ENCODE results near the gene VIPR2. TPM values are rescaled to one million over a fixed set of nuclear protein-coding genes. Genes with fewer than 3 reads are reported as not detected.

VIPR2 gene
- total and polyA plus RNA-seq, 8 donors = 3.7 to 13.7 (median 10.6) TPM

DNA sequence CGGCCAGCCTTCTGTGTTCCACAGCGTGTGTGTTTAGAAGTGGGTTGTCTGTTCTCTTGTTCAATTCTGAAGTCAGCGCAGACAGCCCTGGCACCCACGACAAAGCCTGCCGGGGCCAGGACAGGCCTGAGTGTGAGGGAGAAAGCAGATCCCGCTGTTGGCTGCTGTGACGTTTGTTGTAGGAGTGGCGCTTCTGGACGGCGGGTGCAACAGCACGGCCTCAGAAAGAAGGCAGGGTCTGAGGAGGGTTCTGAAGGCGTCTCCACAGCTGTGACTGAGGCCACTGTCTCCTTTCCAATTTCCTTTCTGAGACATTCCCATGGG is 76.2 kb downstream of the VIPR2 start:
- Histone ChIP-seq H3K4me3 (no peak overlapping the region), H3K36me3 (no peaks in the 10 kb centered on the region), H3K4me1 (peaks cover 0 to 7% (median 0%) of the 10 kb centered on the region in 3 donors), H3K27me3 (no peaks in the 10 kb centered on the region), H3K9me3 (no peaks in the 10 kb centered on the region), H3K27ac (no peak overlapping the region)
- DNase-seq = peak in 1 of 6 donors; percentile 50
- FAIRE-seq = no peak
- no peak for TF ChIP-seq CTCF (IDR thresholded peaks at IDR 0.05)
- peak; percentile 37 to 64 (median 52) for ATAC-seq
- 80 to 83% methylated on average over 12 of the region's 12 CpGs for WGBS, 2 donors
- intact Hi-C loops (cut with DNase I) = no loop called here

DNA sequence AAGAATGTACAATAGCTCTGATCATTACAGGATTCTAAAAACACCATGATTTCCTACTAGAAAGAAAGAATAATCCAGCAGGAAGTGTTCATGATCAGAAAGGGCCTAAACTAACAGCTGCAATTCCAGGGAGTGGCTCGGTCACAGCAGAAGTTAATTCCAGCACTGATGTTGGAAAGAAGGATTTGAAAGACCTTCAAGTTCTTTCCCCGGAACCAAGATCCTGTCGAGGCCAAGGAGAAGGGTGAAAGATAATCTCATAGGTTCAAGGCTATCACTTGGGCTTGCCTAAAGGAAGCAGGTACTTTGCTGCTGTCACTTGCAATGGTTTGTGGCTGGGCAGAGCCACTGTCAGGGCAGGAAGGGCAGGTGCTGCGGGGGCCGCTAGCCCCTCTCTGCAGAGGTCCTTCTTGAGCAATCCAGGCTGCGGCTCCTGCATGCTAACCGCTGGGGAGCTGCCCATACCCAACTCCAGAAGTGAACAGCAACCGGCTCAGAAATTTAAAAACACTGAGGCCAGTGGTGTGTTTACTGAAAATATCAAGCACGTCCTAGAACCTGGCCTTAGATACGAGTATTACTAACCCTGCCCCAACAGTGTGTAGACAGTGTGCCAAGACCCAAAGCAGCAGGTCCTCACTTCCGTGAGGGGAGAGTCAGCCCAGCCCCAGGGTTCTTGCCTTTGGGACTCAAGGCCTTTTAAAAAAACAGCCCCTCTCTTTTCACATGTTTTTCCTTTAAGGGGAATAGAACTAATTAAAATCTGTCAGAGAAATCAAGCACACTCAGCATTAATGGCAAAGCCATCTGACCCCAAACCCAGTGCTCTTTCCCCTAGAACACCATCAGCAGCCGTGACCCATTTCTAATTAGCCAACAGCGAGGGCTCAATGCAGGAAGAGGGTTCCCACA is 76.8 kb downstream of the VIPR2 start:
- no peaks in the 10 kb centered on the region for H3K27me3 ChIP-seq
- H3K4me1 ChIP-seq = peaks cover 0 to 7% (median 0%) of the 10 kb centered on the region in 3 donors
- no peak overlapping the region for H3K27ac ChIP-seq
- intact Hi-C loops (cut with DNase I) = no loop called here
- DNase-seq = peak in 1 of 6 donors; percentile 41
- no peaks in the 10 kb centered on the region for H3K9me3 ChIP-seq
- WGBS, 2 donors = 63 to 64% methylated on average over 13 of the region's 13 CpGs
- ATAC-seq = peak in 3 of 4 donors; percentile 34 to 44 (median 34)
- H3K4me3 ChIP-seq = no peak overlapping the region
- no peak for TF ChIP-seq CTCF (IDR thresholded peaks at IDR 0.05)
- no peaks in the 10 kb centered on the region for H3K36me3 ChIP-seq
- no peak for FAIRE-seq

DNA sequence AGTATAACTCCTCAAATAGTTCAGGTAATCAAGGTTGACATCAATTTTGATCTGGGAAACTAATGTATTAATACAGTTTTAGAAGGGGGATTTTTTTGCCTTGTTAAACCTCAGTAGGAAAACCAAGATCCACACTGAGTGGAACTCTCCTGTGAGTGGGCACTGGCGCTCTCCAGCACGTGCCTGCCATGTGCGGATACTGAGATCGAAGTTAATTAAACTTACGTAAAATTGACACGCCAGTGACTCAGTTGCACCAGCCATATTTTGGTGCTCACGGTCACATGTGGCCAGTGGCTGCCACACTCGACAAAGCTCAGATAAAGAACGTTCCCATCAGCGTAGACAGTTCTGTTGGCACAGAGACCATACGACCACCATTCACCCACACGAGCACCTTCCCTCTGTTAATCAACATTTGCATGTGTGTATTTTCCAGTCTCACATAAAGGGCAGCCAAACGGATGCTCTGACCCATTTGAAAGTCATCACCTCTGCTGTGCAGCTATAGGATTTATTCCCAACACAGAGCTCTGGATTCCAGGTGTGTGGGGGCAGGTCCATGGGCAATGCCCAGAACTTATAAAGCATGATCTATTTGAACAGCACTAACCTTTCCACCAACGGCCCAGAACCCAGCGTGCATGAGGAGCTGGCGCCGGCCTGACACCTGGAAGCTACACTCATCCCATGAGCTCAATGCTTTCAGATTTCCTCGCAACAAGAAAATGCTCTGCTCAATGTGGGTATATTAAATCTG is 77.7 kb downstream of the VIPR2 start:
- peak in 1 of 6 donors; percentile 13 for DNase-seq
- H3K36me3 ChIP-seq = no peaks in the 10 kb centered on the region
- 87 to 94% methylated on average over 18 of the region's 18 CpGs for WGBS, 2 donors
- FAIRE-seq = no peak
- no peaks in the 10 kb centered on the region for H3K9me3 ChIP-seq
- no peak overlapping the region for H3K4me3 ChIP-seq
- no peak overlapping the region for H3K27ac ChIP-seq
- TF ChIP-seq CTCF (IDR thresholded peaks at IDR 0.05) = no peak
- intact Hi-C loops (cut with DNase I) = no loop called here
- ATAC-seq = no peak
- H3K27me3 ChIP-seq = no peaks in the 10 kb centered on the region
- H3K4me1 ChIP-seq = peaks cover 0 to 7% (median 0%) of the 10 kb centered on the region in 3 donors

DNA sequence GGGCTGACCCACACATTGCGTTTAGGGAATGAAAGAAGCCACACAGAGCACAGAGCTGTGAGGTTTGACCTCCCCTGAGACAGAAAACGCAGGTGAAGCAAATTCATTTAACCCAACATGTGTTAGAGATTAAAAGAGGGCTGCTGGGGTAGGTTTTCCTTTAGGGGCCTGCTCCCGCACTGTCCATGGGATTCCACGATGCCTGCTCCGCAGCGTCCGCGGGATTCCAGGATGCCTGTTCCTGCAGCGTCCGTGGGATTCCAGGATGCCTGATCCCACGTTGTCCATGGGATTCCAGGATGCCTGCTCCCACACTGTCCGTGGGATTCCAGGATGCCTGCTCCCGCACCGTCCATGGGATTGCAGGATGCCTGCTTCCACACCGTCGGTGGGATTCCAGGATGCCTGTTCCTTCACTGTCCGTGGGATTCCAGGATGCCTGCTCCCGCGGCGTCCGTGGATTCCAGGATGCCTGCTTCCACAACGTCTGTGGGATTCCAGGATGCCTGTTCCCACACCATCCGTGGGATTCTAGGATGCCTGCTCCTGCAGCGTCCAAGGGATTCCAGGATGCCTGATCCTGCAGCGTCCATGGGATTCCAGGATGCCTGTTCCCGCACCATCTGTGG is 78.7 kb downstream of the VIPR2 start:
- peaks cover 0 to 7% (median 0%) of the 10 kb centered on the region in 3 donors for H3K4me1 ChIP-seq
- H3K4me3 ChIP-seq = no peak overlapping the region
- WGBS, 2 donors = 90 to 93% methylated on average over 26 of the region's 26 CpGs
- no peak for FAIRE-seq
- peak in 1 of 6 donors; percentile 40 for DNase-seq
- H3K27me3 ChIP-seq = no peaks in the 10 kb centered on the region
- TF ChIP-seq CTCF (IDR thresholded peaks at IDR 0.05) = no peak
- intact Hi-C loops (cut with DNase I) = no loop called here
- no peaks in the 10 kb centered on the region for H3K36me3 ChIP-seq
- no peak overlapping the region for H3K27ac ChIP-seq
- no peak for ATAC-seq
- no peaks in the 10 kb centered on the region for H3K9me3 ChIP-seq
